Large intestine (tissue), 3 donors: Measurements from ENCODE around the gene BCAR3. TPM values are rescaled to one million over a fixed set of nuclear protein-coding genes. Genes with fewer than 3 reads are reported as not detected.

ENCODE experiments used
- DNase-seq, 2 donors: peaks; one replicate each; pipeline versions ENCODE4 v3.0.0 to v3.0.0-alpha.2; 2013
- H3K27ac ChIP-seq: one replicate; pipeline ENCODE4 v1.5.1; 2013; ENCODE audit warnings: low read length
- H3K27me3 ChIP-seq: 2 replicates; pipeline ENCODE4 v1.6.1; 2013; ENCODE audit warnings: low read length; ENCODE audit not compliant: control insufficient read depth, insufficient read depth
- H3K36me3 ChIP-seq: 2 replicates; pipeline ENCODE4 v1.6.1; 2013; ENCODE audit warnings: low read length; ENCODE audit not compliant: control insufficient read depth, insufficient read depth
- H3K4me1 ChIP-seq: one replicate; pipeline ENCODE4 v1.6.1; 2013; ENCODE audit warnings: low read length; ENCODE audit not compliant: control insufficient read depth, insufficient read depth
- H3K4me3 ChIP-seq: one replicate; pipeline ENCODE4 v1.5.1; 2013; ENCODE audit warnings: low read length
- H3K9me3 ChIP-seq: one replicate; pipeline ENCODE4 v1.6.1; 2013; ENCODE audit warnings: mild to moderate bottlenecking, low read depth, low read length, moderate library complexity; ENCODE audit not compliant: control insufficient read depth
- WGBS: methylation state at CpG from one replicate; pipeline ENCODE4 v1.1.5; 2013; ENCODE audit warnings: low lambda C conversion rate; ENCODE audit not compliant: insufficient coverage; 5-methylcytosine and 5-hydroxymethylcytosine counted together
- polyA plus RNA-seq: library from polyadenylated mRNA; unstranded; fragments of 120-200 nt; gene quantifications from one replicate; pipeline ENCODE4 v1.2.1, GENCODE V29; 2013

BCAR3 gene
- polyA plus RNA-seq, 1 donor = 11.7 TPM

DNA sequence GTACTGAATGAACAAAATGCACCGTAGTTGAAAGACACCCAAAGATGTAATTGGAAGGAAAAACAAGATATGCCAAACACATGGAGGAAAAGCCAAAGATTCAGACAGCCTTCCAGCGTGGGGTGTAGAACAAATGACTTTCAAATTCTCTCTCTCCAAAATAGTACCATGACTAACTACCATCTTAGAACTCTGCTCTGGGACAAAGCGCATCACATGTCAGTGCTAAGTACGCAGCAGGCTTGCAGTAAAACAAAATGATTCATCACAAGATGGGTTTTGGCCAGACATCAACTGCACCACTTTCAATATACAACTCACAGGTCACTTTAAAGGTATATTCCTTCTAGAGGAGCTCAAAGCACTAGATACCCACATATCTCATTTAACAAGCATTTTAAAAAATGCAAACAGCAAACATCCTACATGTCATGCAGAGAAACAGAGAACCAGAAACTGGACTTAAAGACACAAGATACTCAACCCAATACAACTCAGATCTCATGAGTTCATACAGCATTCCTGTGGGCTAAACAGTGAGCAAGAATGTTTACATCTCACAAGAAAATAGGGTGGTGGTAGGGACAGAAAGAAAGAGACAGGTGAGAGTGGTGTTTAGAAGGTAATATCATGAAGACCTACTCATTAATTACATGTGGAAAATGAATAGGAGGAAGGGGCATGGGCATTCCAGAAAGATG, 75.7 kb downstream of the BCAR3 start:
- H3K4me3 ChIP-seq = no peak overlapping the region
- peaks cover 14% of the 10 kb centered on the region for H3K4me1 ChIP-seq
- peaks cover 4% of the 10 kb centered on the region for H3K36me3 ChIP-seq
- H3K27ac ChIP-seq = no peak overlapping the region
- WGBS = 90% methylated on average over 2 of the region's 4 CpGs
- DNase-seq = no peak
- no peaks in the 10 kb centered on the region for H3K27me3 ChIP-seq
- no peaks in the 10 kb centered on the region for H3K9me3 ChIP-seq

DNA sequence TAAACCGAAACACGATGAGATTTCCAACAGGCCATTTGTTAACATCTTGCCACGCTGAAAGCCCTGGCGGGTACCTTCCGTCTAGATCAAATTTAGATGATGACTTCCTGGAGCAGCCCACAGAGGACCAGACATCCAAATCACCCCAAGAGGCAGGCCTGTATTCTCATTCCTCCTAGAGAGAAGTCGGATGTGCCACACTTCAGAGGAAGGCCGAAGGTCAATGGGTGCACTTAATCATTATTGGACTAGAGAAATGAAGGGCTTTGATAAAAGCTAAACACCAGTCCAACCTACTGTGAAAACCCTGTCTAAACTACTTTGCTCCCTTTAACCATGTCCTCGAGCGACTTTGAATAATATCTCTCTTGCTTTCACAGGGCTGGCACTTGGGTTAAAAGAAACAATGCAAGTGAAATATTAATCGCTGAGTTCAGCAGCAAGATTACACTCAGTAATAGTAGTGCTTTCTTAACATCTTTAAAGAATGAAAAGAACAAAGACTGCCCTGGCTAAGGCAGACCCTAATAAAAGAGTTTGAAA, 76.5 kb downstream of the BCAR3 start:
- Histone ChIP-seq H3K27me3 (no peaks in the 10 kb centered on the region), H3K4me1 (peaks cover 14% of the 10 kb centered on the region), H3K9me3 (no peaks in the 10 kb centered on the region), H3K4me3 (no peak overlapping the region), H3K36me3 (peaks cover 10% of the 10 kb centered on the region), H3K27ac (peak overlapping the region; percentile 20)
- DNase-seq = peak in 1 of 2 donors; percentile 51
- no CpG with 5 or more reads among the region's 10 CpGs for WGBS

DNA sequence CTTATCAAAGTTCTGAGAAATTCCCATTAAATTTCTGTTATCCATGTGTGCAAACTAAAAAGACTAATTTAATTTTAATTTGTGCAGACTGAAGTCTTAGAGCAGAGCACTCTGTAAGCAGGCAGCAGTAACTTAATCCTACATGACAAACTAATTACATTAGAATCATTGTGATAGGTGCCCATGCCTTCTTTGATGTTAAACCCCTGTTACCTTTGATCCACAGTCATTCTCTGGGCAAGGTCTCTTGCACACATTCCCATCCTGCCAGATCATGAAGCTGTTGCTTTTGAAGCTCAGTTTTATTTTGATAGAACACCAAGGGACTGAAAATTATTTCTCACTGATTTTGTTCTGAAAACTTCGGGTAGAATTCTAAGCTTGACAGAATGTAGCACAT, 77.2 kb downstream of the BCAR3 start:
- Histone ChIP-seq H3K4me3 (no peak overlapping the region), H3K27me3 (no peaks in the 10 kb centered on the region), H3K9me3 (no peaks in the 10 kb centered on the region), H3K27ac (peak overlapping the region; percentile 20), H3K4me1 (peaks cover 14% of the 10 kb centered on the region), H3K36me3 (peaks cover 10% of the 10 kb centered on the region)
- WGBS = 57% methylated on average over 1 of the region's 1 CpG
- DNase-seq = peak in 1 of 2 donors; percentile 56

DNA sequence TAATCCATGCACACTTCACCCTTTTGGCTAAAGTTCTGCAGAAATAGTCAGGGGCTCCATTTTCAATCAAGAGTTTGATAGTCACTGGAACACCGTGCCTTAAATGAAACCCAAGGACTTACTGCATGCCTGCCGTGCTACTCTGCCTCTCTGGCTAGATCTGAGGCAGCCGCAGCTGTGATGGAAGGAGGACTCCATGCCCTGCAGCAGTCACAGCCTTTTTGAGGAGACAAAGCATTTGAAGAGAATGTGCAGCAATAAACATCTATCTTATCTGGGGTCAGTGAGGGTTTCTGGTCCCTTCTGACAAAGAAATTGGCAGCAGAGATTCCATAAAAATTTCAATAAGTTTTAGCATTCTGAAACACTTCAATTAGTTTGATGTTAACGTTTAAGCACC, 78.0 kb downstream of the BCAR3 start:
- DNase-seq = no peak
- Histone ChIP-seq H3K27me3 (no peaks in the 10 kb centered on the region), H3K4me1 (peaks cover 14% of the 10 kb centered on the region), H3K36me3 (peaks cover 10% of the 10 kb centered on the region), H3K4me3 (no peak overlapping the region), H3K27ac (no peak overlapping the region), H3K9me3 (no peaks in the 10 kb centered on the region)
- 50% methylated on average over 1 of the region's 4 CpGs for WGBS

DNA sequence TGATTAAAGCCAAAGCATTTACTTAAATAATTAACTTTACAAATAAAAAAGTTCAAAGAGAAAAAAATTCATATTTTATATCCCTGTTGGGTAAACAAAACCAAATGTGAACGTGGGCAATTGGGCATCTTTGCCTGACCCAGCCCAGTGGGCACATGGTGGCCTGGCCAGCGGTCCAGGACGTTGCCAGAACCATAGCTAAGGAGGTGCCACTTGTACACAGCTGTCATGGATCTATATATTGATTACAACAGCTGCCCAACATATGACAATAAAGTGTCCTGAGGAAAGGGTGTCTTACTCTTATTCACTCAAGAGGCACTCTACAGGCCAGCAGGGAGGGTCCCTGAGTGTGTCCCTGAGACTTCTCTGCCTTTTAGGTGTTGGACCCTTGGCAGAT, 78.5 kb downstream of the BCAR3 start:
- no peak overlapping the region for H3K4me3 ChIP-seq
- peaks cover 14% of the 10 kb centered on the region for H3K4me1 ChIP-seq
- H3K36me3 ChIP-seq = peaks cover 10% of the 10 kb centered on the region
- H3K27me3 ChIP-seq = no peaks in the 10 kb centered on the region
- H3K9me3 ChIP-seq = no peaks in the 10 kb centered on the region
- no peak overlapping the region for H3K27ac ChIP-seq
- no CpG with 5 or more reads among the region's 3 CpGs for WGBS
- DNase-seq = no peak

DNA sequence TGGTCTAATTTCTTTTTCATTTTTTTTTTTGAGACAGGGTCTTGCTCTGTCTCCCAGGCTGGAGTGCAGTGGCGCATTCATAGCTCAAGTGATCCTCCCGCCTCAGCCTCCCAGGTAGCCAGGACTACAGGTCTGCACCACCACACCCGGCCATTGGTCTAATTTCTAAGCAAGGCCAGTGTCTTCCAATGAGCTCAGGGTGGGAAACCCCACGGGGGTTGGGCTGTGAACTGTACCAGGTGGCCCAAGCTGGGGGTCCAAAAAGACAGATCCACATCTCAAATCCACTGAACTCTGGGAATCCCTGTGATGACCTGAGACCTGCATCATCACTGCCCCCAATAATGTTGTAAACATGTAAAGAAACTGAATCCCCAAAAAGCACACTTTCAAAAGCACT, 79.5 kb downstream of the BCAR3 start:
- Histone ChIP-seq H3K9me3 (no peaks in the 10 kb centered on the region), H3K36me3 (peaks cover 10% of the 10 kb centered on the region), H3K4me1 (peaks cover 14% of the 10 kb centered on the region), H3K4me3 (no peak overlapping the region), H3K27me3 (no peaks in the 10 kb centered on the region), H3K27ac (no peak overlapping the region)
- DNase-seq = no peak
- 100% methylated on average over 2 of the region's 4 CpGs for WGBS

DNA sequence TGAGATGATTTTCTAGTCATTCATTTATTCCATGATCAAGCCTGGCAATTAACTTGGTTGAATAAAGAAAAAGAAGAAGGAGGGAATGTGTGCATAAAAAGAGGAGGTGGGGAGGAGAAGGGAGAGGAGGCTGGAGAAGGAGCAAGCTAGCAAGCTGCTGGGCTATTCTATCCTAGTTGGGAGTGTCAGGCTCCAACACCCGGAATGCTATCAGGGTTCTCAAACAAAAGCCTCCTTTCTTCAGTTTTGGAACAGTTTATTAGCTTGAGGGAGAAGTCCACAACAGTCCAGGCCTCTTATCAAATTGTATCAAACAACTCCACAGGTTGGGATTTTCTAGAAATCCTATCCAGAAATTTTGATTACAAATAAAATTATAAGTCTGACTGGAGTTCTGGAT, 80.0 kb downstream of the BCAR3 start:
- Histone ChIP-seq H3K9me3 (no peaks in the 10 kb centered on the region), H3K4me3 (no peak overlapping the region), H3K36me3 (peaks cover 14% of the 10 kb centered on the region), H3K4me1 (peaks cover 14% of the 10 kb centered on the region), H3K27me3 (no peaks in the 10 kb centered on the region), H3K27ac (no peak overlapping the region)
- no peak for DNase-seq
- WGBS = no CpG with 5 or more reads among the region's 1 CpG

DNA sequence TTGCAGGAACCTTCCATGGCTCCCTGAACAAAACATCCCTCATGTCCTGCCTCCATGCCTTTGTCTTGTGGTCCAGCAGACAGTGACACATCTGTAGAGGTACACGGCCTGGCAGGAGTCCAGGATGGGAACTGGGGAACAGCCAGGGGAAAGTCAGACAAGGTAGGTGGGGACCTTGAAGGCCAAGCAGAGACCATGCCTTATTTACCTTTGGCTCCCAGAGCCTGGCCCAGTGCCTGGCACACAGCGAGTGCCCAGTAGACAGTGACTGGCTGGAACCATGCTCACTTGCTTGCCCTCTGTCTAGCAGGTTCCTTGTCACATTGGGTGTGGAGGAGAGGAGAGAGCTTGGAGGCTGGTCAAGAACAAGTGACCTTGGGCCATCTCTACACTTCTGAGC, 81.0 kb downstream of the BCAR3 start:
- DNase-seq = no peak
- Histone ChIP-seq H3K27ac (no peak overlapping the region), H3K4me1 (peaks cover 10% of the 10 kb centered on the region), H3K36me3 (peaks cover 16% of the 10 kb centered on the region), H3K9me3 (no peaks in the 10 kb centered on the region), H3K27me3 (no peaks in the 10 kb centered on the region), H3K4me3 (no peak overlapping the region)
- WGBS = no CpG with 5 or more reads among the region's 2 CpGs

DNA sequence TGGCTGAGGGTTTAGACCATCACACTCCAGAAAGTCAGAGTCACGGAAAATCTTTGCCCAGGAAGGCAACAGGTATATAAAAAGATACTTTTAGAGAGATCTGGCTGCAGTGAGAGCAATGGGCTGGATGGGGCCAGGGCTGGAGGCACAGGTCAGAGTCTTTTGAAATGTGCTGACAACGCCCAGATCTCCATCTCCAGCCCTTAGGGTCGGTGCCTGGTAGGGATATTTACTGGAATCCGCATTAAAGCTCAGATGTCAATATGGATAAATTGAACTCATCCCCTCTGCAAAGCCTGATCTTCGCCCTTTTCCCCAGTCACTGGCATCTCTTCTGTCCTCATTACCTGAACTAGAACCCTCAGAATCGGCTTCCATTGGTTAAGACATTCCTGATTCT, 82.2 kb downstream of the BCAR3 start:
- Histone ChIP-seq H3K9me3 (no peaks in the 10 kb centered on the region), H3K36me3 (peaks cover 16% of the 10 kb centered on the region), H3K27me3 (no peaks in the 10 kb centered on the region), H3K4me3 (no peak overlapping the region), H3K27ac (no peak overlapping the region), H3K4me1 (peaks cover 5% of the 10 kb centered on the region)
- DNase-seq = no peak
- WGBS = no CpG with 5 or more reads among the region's 6 CpGs

DNA sequence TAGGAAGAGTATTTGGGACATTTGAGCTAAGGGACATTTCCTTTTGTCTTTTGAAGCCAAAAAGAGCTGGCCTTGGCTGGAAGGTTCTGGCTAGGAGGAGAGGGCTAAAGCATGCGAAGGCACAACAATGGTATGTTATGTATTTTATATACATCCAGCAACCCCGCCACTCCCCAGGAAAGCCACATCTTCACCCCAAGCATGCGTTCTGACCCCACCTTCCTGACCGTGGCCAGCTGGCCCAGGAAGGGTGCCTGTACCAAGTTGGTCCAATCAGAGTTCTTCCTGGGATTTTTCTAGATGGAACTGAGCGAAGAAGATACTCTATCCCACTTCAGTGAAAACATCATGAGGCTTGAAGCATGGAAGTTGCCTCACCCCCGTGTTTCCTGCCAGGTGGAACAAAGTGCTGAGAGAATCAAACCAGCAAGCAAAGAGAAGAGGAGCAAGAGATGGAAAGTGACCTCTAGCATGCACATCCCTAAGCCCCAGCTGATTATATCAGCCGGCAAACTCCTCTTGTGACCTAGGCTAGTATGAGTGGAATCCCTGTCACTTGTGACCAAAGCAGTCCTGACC, 82.7 kb downstream of the BCAR3 start:
- Histone ChIP-seq H3K4me1 (peaks cover 10% of the 10 kb centered on the region), H3K9me3 (no peaks in the 10 kb centered on the region), H3K27me3 (no peaks in the 10 kb centered on the region), H3K36me3 (peaks cover 16% of the 10 kb centered on the region), H3K27ac (no peak overlapping the region), H3K4me3 (no peak overlapping the region)
- WGBS = no CpG with 5 or more reads among the region's 7 CpGs
- DNase-seq = no peak

DNA sequence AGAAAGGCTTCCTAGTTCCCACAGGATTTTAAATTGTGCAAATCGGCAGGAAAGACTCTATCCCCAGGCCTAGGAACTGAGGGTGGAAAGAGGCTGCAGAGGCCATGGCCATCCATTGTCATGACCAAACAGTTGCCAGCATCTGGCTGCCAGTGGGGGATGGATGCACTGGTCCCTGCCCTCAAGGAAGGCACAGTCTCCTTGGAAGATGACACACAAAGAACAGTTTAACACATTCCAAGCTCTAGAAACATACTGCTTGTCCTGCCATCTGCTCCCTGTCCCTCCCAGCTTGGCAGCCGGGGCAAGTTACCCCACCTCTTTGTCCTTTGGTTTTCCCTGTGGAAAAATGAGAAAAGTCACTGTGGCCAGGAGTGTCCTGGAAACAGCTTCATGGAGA, 83.2 kb downstream of the BCAR3 start:
- H3K36me3 ChIP-seq = peaks cover 16% of the 10 kb centered on the region
- H3K4me1 ChIP-seq = peaks cover 16% of the 10 kb centered on the region
- H3K27ac ChIP-seq = no peak overlapping the region
- WGBS = no CpG with 5 or more reads among the region's 2 CpGs
- H3K27me3 ChIP-seq = no peaks in the 10 kb centered on the region
- DNase-seq = no peak
- no peaks in the 10 kb centered on the region for H3K9me3 ChIP-seq
- no peak overlapping the region for H3K4me3 ChIP-seq
